ENCODE results near the gene PGM2. TPM values are rescaled to one million over a fixed set of nuclear protein-coding genes. Genes with fewer than 3 reads are reported as not detected.

PGM2 gene
- total RNA-seq, 4 donors from 2014 or later, result 37.4 to 45.6 (median 39.9) TPM

DNA sequence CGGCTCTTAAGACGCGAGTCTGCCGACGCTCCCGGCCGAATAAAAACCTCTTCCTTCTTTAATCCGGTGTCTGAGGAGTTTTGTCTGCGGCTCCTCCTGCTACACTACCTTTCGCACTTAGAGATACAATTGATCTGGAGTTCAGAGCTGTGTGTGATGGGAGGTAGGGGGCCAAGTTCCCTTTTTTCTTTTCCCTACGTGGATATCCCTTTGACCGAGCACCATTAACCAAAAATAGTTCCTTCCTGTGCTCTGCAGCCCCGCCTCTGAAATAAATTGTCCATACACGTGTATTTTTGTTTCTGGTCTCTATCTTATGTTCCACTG is 555 bp upstream of the PGM2 start:
- no peaks in the 10 kb centered on the region for H3K36me3 ChIP-seq
- H3K4me3 ChIP-seq, result peak overlapping the region; percentile 69 to 95
- TF ChIP-seq, protein P1, sequence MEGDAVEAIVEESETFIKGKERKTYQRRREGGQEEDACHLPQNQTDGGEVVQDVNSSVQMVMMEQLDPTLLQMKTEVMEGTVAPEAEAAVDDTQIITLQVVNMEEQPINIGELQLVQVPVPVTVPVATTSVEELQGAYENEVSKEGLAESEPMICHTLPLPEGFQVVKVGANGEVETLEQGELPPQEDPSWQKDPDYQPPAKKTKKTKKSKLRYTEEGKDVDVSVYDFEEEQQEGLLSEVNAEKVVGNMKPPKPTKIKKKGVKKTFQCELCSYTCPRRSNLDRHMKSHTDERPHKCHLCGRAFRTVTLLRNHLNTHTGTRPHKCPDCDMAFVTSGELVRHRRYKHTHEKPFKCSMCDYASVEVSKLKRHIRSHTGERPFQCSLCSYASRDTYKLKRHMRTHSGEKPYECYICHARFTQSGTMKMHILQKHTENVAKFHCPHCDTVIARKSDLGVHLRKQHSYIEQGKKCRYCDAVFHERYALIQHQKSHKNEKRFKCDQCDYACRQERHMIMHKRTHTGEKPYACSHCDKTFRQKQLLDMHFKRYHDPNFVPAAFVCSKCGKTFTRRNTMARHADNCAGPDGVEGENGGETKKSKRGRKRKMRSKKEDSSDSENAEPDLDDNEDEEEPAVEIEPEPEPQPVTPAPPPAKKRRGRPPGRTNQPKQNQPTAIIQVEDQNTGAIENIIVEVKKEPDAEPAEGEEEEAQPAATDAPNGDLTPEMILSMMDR (IDR thresholded peaks at IDR 0.05), result no peak
- TF ChIP-seq POLR2A (IDR thresholded peaks at IDR 0.05), result no peak
- no peaks in the 10 kb centered on the region for H3K27me3 ChIP-seq
- intact Hi-C loops (cut with DNase I; ENCODE audit: low total_unique reads), result no loop called here
- peaks cover 0 to 12% of the 10 kb centered on the region in 2 donors for H3K4me1 ChIP-seq
- H3K27ac ChIP-seq, result peak overlapping the region; percentile 84 to 86
- no peaks in the 10 kb centered on the region for H3K9me3 ChIP-seq
- no peak for DNase-seq

DNA sequence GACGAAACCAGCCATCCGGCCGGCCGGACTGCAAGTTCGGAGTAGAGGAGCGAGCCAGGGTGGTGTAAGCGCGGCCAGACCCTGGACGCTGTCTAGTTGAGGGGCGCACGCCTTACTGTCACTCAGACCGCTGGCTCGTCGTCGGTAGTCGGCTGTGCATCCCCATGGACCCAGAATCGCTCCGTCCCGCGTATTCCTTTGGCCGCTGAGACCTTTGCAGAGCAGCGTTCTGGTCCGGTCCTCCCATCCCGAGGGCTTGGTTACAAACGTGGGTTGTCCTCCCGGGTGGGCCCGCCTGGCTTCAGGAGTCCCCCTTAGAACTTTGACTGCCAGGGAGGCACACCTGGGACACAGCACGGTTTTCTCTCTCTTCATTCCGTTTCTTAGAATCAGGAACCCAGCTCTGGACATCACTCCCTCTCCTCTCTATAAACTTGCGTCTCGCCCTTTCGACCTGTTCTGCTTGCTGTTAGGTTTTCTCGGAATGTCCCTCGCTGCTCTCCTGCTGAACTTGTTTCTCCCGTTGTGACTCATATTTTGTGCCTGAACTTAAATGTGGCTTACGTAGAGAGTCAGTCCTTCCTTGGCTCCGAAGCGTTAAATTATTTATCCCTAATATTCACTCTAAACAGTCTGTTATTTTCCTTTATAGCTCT is 672 bp downstream of the PGM2 start:
- Histone ChIP-seq H3K4me1 (peaks cover 0 to 12% of the 10 kb centered on the region in 2 donors), H3K27ac (peak overlapping the region; percentile 84 to 86), H3K36me3 (no peaks in the 10 kb centered on the region), H3K9me3 (no peaks in the 10 kb centered on the region), H3K27me3 (no peaks in the 10 kb centered on the region), H3K4me3 (peak overlapping the region; percentile 69 to 95)
- DNase-seq, result peak in 1 of 2 donors; percentile 24
- intact Hi-C loops (cut with DNase I; ENCODE audit: low total_unique reads), result no loop called here
- TF ChIP-seq, protein P1 (IDR thresholded peaks at IDR 0.05), result no peak
- no peak for TF ChIP-seq POLR2A (IDR thresholded peaks at IDR 0.05)

DNA sequence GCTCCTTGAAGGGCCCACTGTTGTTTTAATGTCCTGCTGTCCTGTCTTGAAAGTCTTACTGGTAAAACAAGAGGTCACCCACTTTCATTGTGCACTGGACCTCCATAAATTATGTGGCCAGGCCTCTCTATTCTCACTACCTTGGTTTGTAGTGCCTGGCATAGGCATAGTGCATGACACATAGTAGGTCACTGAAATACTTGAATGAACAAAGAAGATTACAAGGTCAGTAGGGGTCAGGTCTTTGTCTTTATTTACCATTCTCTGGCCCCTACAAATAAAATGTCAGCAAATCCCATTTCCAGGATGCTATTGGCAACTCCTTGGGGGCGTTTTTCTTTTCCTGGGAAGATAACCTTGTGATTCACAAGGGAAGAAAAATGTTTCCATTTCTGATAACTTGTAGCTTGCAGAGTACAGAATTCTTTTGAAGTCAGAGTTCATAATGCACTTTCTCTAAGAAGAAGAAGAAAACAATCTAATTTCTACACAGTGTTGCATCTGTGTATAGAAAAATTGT is 1.4 kb downstream of the PGM2 start:
- no peaks in the 10 kb centered on the region for H3K36me3 ChIP-seq
- intact Hi-C loops (cut with DNase I; ENCODE audit: low total_unique reads), result no loop called here
- H3K9me3 ChIP-seq, result no peaks in the 10 kb centered on the region
- peak overlapping the region; percentile 84 to 86 for H3K27ac ChIP-seq
- H3K4me3 ChIP-seq, result peak overlapping the region; percentile 69 to 95
- no peak for DNase-seq
- no peak for TF ChIP-seq POLR2A (IDR thresholded peaks at IDR 0.05)
- TF ChIP-seq, protein P1 (IDR thresholded peaks at IDR 0.05), result no peak
- H3K4me1 ChIP-seq, result peaks cover 0 to 12% of the 10 kb centered on the region in 2 donors
- no peaks in the 10 kb centered on the region for H3K27me3 ChIP-seq

- no peak for DNase-seq
- Histone ChIP-seq H3K36me3 (no peaks in the 10 kb centered on the region), H3K4me1 (peaks cover 0 to 12% of the 10 kb centered on the region in 2 donors), H3K27ac (peak overlapping the region in 1 of 2 donors; percentile 41), H3K4me3 (no peak overlapping the region), H3K9me3 (no peaks in the 10 kb centered on the region), H3K27me3 (no peaks in the 10 kb centered on the region)
- intact Hi-C loops (cut with DNase I; ENCODE audit: low total_unique reads), result no loop called here
- TF ChIP-seq, protein P1 (IDR thresholded peaks at IDR 0.05), result no peak
- no peak for TF ChIP-seq POLR2A (IDR thresholded peaks at IDR 0.05)
These were observed 2.4 kb downstream of the PGM2 start for GRCh38 chr4:37828843-37829242.

DNA sequence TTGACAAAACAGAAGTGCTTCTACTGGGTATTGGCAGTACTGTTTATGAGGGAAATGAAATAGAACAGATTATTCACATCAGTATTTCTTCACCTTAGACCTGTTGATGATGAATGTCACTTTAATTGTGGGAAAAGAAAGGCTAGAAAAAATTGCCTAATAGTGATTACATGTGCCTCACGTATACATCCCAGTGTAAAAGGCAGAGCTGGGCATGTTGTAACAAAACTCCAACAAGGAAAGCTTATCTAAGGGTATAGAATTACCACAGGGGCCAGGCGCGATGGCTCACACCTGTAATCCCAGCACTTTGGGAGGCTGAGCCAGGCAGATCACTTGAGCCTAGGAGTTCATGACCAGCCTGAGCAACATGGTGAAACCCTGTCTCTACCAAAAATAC is 4.2 kb downstream of the PGM2 start:
- no peaks in the 10 kb centered on the region for H3K27me3 ChIP-seq
- H3K4me3 ChIP-seq, result no peak overlapping the region
- no peaks in the 10 kb centered on the region for H3K36me3 ChIP-seq
- no peak overlapping the region for H3K27ac ChIP-seq
- intact Hi-C loops (cut with DNase I; ENCODE audit: low total_unique reads), result no loop called here
- peaks cover 0 to 12% of the 10 kb centered on the region in 2 donors for H3K4me1 ChIP-seq
- DNase-seq, result no peak
- H3K9me3 ChIP-seq, result no peaks in the 10 kb centered on the region
- no peak for TF ChIP-seq POLR2A (IDR thresholded peaks at IDR 0.05)
- TF ChIP-seq, protein P1 (IDR thresholded peaks at IDR 0.05), result no peak
